Adrenal gland (tissue), 12 donors: Measurements from ENCODE around the gene PSAPL1. TPM values are rescaled to one million over a fixed set of nuclear protein-coding genes. Genes with fewer than 3 reads are reported as not detected.

ENCODE experiments used
- DNase-seq, 7 donors: peaks; one replicate each; pipeline ENCODE4 v3.0.0-alpha.2; 2019 to 2020
- H3K27ac ChIP-seq, 5 donors: fragments of 200-600 bp; sonication (generic) in 4 of 5; 1 replicate in 3 of 5; 2 replicates in 2 of 5; pipeline versions ENCODE4 v1.5.1 to v1.8.0; 2016 to 2020; ENCODE audit warnings: mild to moderate bottlenecking in 1 of 5
- H3K27me3 ChIP-seq: fragments of 200-600 bp; 2 replicates; pipeline ENCODE4 v1.8.0; 2021
- H3K36me3 ChIP-seq, 2 donors: fragments of 200-600 bp; replicated peaks in 1 of 2; 1 replicate in 1 of 2; 2 replicates in 1 of 2; pipeline versions ENCODE4 v1.5.1 to v1.8.0; 2018 to 2022
- H3K4me1 ChIP-seq, 2 donors: fragments of 200-600 bp; replicated peaks in 1 of 2; 1 replicate in 1 of 2; 2 replicates in 1 of 2; pipeline versions ENCODE4 v1.5.1 to v1.8.0; 2018 to 2021
- H3K4me3 ChIP-seq, 4 donors: fragments of 200-600 bp; sonication (generic) in 3 of 4; one replicate each; pipeline ENCODE4 v1.5.1; 2016 to 2018
- H3K9me3 ChIP-seq, 3 donors: fragments of 200-600 bp; sonication (generic) in 1 of 3; replicated peaks in 1 of 3; 1 replicate in 2 of 3; 2 replicates in 1 of 3; pipeline versions ENCODE4 v1.5.1 to v1.8.0; 2016 to 2021
- POLR2A ChIP-seq, 2 donors: fragments of 450-650 bp; IDR thresholded peaks; one replicate each; pipeline ENCODE4 v1.6.1; 2017; ENCODE audit warnings: antibody characterized with exemption in 2 of 2, mild to moderate bottlenecking in 2 of 2, moderate library complexity in 1 of 2
- WGBS, 4 donors: extraction: QIAGEN DNeasy Blood & Tissue Kit in 2 of 4; methylation state at CpG; one replicate each; pipeline versions ENCODE4 v1.1.5 to v1.1.7; 2013 to 2017; 5-methylcytosine and 5-hydroxymethylcytosine counted together
- intact Hi-C, 2 donors: fragments of 100-400 bp; cut with DNase I; formaldehyde crosslinking; loops; one replicate each; pipeline versions ENCODE4 v1.14.1 to v1.15.0; 2022 to 2023
- polyA plus RNA-seq, 3 donors: library from polyadenylated mRNA; stranded (reverse); fragments of 200-250 nt in 2 of 3; fragments of 350-450 nt in 1 of 3; fragmentation: Illumina TruSeq in 1 of 3; extraction: RNeasy Lipid Tissue Mini Kit (QIAGEN cat#74804) in 1 of 3; gene quantifications; one replicate each; pipeline ENCODE4 v1.2.3, GENCODE V29; 2013 to 2014
- total RNA-seq, 9 donors: library from RNA; depleted of rRNA in 4 of 9; stranded (reverse); fragments of >200 nt in 4 of 9; fragments of 120-200 nt in 1 of 9; fragmentation: NEBNext Ultra II Directional in 1 of 9; extraction: Animal tissue kit (Norgen Biotek cat#: 25700) in 1 of 9; gene quantifications; one replicate each; pipeline versions ENCODE4 v1.1.0 to v1.2.4, GENCODE V29; 2013 to 2023
- TF ChIP-seq, protein P1 (sequence below), 6 experiments: fragments of 450-650 bp in 4 of 6; fragments of 200-600 bp in 2 of 6; sonication (generic) in 1 of 6; IDR thresholded peaks; 1 replicate in 5 of 6; 2 replicates in 1 of 6; pipeline versions ENCODE4 v1.5.1 to v1.8.0; 2016 to 2021; ENCODE audit warnings: antibody characterized with exemption in 6 of 6, mild to moderate bottlenecking in 2 of 6, moderate library complexity in 1 of 6
- donor health status: healthy with polysubstance abuse.
- donor health status: Bipolar disorder and iron deficiency.
- donor health status: DM: yes; HTN: yes; CAD: no.
- donor health status: DM: no; HTN: no; CAD: no.
- donor health status: DM: no; HTN: no; CAD: no.
- donor health status: DM: yes; HTN: yes; CAD: no.

Gene PSAPL1
- total and polyA plus RNA-seq, 12 donors: 0.03 to 0.08 TPM; not detected in 10

DNA sequence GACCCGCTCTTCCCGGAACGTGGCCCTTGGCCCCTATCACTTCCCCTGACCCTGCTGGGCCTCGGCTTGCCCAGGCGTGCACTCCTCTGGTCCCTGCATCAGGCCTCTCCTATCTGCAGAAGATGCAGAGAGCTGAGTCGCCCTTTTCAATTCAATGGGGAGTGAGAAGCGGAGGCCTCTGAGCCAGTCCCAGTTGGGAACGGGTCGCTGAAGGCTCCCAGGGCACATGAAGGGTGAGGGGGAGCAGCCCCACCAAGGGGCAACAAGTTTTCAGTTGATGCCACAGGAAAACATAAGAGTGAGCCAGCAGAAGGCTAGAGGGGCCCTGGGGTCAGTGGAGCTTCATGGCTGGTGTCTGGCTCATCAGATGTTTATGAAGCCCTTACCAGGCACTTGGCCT lies 17.1 kb downstream of the PSAPL1 start:
- Histone ChIP-seq H3K4me3 (no peak overlapping the region), H3K27me3 (no peaks in the 10 kb centered on the region), H3K36me3 (no peaks in the 10 kb centered on the region), H3K4me1 (no peaks in the 10 kb centered on the region), H3K27ac (no peak overlapping the region), H3K9me3 (no peaks in the 10 kb centered on the region)
- WGBS, 4 donors: 85 to 94% (median 87%) methylated on average over 8 to 9 of the region's 9 CpGs
- peak in 4 of 7 donors; percentile 2 to 20 (median 6) for DNase-seq
- TF ChIP-seq, protein P1, sequence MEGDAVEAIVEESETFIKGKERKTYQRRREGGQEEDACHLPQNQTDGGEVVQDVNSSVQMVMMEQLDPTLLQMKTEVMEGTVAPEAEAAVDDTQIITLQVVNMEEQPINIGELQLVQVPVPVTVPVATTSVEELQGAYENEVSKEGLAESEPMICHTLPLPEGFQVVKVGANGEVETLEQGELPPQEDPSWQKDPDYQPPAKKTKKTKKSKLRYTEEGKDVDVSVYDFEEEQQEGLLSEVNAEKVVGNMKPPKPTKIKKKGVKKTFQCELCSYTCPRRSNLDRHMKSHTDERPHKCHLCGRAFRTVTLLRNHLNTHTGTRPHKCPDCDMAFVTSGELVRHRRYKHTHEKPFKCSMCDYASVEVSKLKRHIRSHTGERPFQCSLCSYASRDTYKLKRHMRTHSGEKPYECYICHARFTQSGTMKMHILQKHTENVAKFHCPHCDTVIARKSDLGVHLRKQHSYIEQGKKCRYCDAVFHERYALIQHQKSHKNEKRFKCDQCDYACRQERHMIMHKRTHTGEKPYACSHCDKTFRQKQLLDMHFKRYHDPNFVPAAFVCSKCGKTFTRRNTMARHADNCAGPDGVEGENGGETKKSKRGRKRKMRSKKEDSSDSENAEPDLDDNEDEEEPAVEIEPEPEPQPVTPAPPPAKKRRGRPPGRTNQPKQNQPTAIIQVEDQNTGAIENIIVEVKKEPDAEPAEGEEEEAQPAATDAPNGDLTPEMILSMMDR (IDR thresholded peaks at IDR 0.05): no peak
- TF ChIP-seq POLR2A (IDR thresholded peaks at IDR 0.05): no peak
- intact Hi-C loops: no loop called here

DNA sequence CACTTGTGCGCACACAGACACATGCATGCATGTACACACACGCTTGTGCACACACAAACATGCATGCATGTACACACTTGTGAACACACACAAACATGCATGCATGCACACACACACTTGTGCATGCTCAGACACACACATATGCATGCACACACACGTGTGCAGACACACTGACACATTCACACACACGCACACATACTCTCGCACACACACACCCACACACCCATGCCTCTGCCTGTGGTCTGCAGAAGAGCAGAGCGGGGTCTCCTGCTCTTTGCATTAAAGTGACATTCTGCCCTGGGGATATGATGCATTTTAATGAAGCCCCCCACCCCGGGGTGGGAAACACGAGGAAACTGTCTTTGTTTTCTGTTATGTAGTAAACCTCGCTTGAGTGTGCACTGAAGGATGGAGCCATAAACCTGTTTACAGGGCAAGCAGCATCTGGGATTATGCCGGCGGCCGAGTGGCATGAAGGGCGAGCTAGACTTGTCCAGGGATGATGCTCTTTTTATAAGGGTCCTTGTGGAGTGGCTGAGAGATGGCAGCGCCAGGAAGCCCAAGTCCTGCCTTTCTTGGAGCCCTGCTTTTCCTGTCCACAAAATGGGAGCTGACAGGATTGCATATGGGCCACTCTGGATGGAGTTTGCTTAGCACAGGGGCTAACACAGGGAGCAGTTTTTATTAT lies 17.8 kb downstream of the PSAPL1 start:
- no peaks in the 10 kb centered on the region for H3K9me3 ChIP-seq
- intact Hi-C loops: no loop called here
- H3K4me3 ChIP-seq: no peak overlapping the region
- no peaks in the 10 kb centered on the region for H3K27me3 ChIP-seq
- H3K27ac ChIP-seq: no peak overlapping the region
- TF ChIP-seq POLR2A (IDR thresholded peaks at IDR 0.05): no peak
- TF ChIP-seq, protein P1 (IDR thresholded peaks at IDR 0.05): no peak
- no peaks in the 10 kb centered on the region for H3K4me1 ChIP-seq
- WGBS, 4 donors: 76 to 85% (median 79%) methylated on average over 10 to 14 of the region's 14 CpGs
- peak in 3 of 7 donors; percentile 2 to 4 (median 2) for DNase-seq
- no peaks in the 10 kb centered on the region for H3K36me3 ChIP-seq

DNA sequence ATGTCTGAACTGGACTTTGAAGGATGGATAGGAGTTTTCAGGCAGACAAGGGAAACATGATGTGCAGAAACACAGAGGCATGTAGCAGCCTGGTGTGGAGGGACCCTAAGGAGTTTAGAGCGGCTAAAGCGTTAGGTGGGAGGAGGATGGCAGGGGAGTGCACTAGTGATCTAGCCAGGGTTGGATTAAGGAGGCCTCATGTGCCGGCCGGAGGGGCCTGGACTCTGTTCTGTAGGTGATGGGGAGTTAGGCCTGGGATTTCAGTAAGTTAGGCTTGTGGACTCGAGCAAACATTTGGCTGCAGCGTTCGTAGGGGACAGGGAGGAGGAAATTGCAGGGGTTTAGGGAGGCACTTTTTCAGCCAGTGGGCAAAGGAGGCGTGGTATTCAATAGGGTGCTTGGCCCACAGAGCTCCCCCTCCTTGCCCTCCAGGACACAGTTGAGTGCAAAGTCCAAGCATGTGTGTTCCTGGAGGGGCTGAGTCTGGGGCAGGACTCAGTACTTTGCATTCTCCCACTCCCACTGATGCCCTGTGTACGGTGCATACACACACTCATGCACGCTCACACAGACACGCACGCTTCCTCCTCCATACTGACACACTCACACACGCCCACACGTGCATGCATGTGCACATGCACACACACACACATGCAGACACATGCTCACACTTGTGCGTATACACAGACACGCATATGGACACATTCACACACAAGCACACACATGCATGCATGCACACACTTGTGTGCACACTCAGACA lies 18.6 kb downstream of the PSAPL1 start:
- Histone ChIP-seq H3K4me3 (no peak overlapping the region), H3K27me3 (no peaks in the 10 kb centered on the region), H3K9me3 (no peaks in the 10 kb centered on the region), H3K4me1 (no peaks in the 10 kb centered on the region), H3K36me3 (no peaks in the 10 kb centered on the region), H3K27ac (no peak overlapping the region)
- TF ChIP-seq, protein P1 (IDR thresholded peaks at IDR 0.05): no peak
- TF ChIP-seq POLR2A (IDR thresholded peaks at IDR 0.05): no peak
- WGBS, 4 donors: 79 to 85% (median 81%) methylated on average over 16 of the region's 16 CpGs
- intact Hi-C loops: no loop called here
- DNase-seq: peak in 2 of 7 donors; percentile 2 to 5

DNA sequence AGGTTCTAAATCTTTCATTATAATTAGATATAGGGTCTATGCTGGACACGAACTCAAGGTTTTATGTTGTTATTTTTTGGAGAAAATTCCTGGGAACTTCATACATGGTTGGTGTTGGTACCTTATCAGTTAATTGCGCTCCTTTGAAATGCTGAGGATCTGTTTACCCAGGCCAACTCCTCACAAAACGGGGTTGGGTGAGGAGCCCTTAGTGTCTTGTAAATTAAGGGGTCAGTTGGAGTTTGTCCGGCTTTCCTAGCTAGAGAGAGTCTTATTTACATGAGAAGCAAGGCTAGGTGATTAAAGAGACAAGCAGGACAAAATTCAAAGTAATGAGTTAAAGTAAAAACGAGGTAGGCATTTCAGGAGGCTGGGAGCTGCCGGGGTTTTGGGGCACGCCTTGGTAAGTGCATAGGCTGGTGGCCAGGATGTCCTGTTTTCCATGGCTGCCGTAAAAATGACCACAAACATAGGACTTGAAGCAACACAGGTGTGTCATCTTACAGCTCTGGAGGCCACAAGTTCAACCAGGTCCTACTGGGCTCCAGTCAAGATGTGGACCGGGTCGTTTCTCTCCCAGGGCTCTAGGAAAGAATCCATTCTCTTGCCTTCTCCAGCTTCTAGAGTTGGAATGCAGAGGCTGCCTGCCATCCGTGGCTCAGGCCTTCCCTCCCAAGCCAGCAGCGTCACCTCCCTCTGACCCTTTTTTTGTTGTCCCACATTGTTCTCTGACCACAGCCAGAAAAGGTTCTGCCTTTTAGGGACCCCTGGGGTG lies 19.8 kb downstream of the PSAPL1 start:
- no peaks in the 10 kb centered on the region for H3K36me3 ChIP-seq
- 49 to 54% (median 53%) methylated on average over 10 to 12 of the region's 12 CpGs for WGBS, 4 donors
- DNase-seq: peak in 1 of 7 donors; percentile 2
- no peak overlapping the region for H3K4me3 ChIP-seq
- H3K4me1 ChIP-seq: no peaks in the 10 kb centered on the region
- H3K27ac ChIP-seq: no peak overlapping the region
- no peaks in the 10 kb centered on the region for H3K27me3 ChIP-seq
- no peaks in the 10 kb centered on the region for H3K9me3 ChIP-seq
- intact Hi-C loops: no loop called here
- TF ChIP-seq, protein P1 (IDR thresholded peaks at IDR 0.05): no peak
- TF ChIP-seq POLR2A (IDR thresholded peaks at IDR 0.05): no peak
